ENCODE results near the gene KRTAP4-1. TPM values are rescaled to one million over a fixed set of nuclear protein-coding genes. Genes with fewer than 3 reads are reported as not detected.
"Not testable (repeated sequence)": the region's sequence is repeated elsewhere in the genome, so short reads cannot be mapped to it uniquely, and the experiment has no call there.

Gene KRTAP4-1
- total RNA-seq, 2 experiments from 2014 or later = not detected

DNA sequence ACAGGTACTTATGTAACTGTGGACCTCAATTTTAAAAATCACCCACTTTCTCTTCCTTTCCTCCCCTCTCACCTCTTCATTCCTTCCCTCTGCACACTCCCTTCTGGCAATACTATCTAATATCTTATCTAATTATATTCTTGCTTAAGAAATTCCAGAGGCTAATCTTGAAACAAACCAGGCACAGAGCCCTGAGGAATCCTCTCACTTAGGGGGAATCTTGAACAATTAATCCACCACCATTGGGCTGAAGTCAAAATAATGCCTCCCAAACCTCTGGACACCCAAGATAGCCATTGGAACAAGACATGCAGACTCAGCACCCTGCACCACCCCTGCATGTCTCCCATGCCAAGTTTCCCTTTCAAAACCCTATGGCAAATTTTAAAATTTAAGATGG, 43.4 kb downstream of the KRTAP4-1 start:
- POLR2A ChIA-PET = interaction anchor here (0.9 kb wide), 1 partner anchor 12 kb away, joined by 3 read pairs; no protein-coding TSS in a partner anchor
- DNase-seq (no peak), ATAC-seq (no peak)
- Mint-ChIP-seq H3K27me3 (peaks cover 2% of the 10 kb centered on the region), H3K27ac (no peak overlapping the region), H3K9me3 (ENCODE audit: low read depth) (peaks cover 20% of the 10 kb centered on the region), H3K4me3 (no peak overlapping the region), H3K36me3 (ENCODE audit: low read depth) (peaks cover 2% of the 10 kb centered on the region), H3K4me1 (no peaks in the 10 kb centered on the region)
- intact Hi-C loops (cut with DNase I, micrococcal nuclease) = loop anchor here in 1 of 2 experiments (2.0 kb wide), 1 partner anchor 57 kb away; the partner anchor contains the start of gene KRTAP4-7
- CTCF ChIA-PET = interaction anchor here (0.8 to 1.1 kb wide), 2 partner anchors 181 to 524 kb away, joined by 3 read pairs; no protein-coding TSS in a partner anchor

DNA sequence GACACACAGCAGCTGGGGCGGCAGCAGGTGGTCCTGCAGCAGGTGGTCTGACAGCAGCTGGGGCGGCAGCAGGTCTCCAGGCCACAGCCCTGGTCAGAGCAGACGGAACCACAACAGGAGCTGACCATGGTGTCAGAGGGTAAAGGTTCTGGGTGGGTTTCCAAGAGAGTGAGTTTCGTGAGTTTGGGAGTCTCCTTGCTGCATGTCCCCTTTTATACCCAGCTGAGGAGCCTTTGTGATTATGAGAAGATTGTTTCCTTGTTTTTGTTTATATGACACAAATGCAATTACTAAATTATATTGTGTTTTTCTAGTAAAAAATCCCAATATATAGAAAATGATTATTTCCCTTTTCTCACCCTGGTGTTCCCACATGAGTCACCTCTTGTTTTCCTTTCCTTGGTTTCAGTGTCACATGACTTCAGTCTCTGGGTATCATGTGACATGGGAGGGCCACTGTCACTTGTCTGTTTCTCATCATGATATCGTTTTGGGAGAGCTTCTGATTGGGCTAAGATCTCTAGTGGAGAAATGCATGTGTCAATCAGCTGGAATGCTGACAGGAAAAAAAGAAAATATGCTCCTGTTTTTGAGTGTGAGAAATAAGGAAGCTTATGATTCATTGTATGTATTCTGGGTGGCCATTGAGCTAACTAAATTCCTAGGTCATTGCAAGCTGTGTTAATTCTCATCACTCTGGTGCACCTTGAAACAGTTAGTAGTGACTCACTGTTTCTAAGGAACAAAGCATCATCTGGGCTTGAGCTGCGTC, 44.2 kb downstream of the KRTAP4-1 start, which contains the start of gene KRTAP4-6:
Gene KRTAP4-6, minus strand, starts transcription at position 185 of the 772 bp plus-strand sequence. Its CDS starts 57 bp downstream, at position 128.
- peaks cover 20% of the 10 kb centered on the region for H3K9me3 Mint-ChIP-seq (ENCODE audit: low read depth)
- H3K27me3 Mint-ChIP-seq = peaks cover 2% of the 10 kb centered on the region
- ATAC-seq (no peak), DNase-seq (no peak)
- no peaks in the 10 kb centered on the region for H3K4me1 Mint-ChIP-seq
- ChIA-PET CTCF (no interaction called here), POLR2A (interaction anchor here (0.9 kb wide), 1 partner anchor 11 kb away, joined by 3 read pairs; no protein-coding TSS in a partner anchor)
- H3K4me3 Mint-ChIP-seq = no peak within 1 kb of the TSS
- intact Hi-C loops (cut with DNase I, micrococcal nuclease) = loop anchor here in 1 of 2 experiments (2.0 kb wide), 1 partner anchor 56 kb away; the partner anchor contains the start of gene KRTAP4-7
- H3K27ac Mint-ChIP-seq = no peak within 1 kb of the TSS
- H3K36me3 Mint-ChIP-seq (ENCODE audit: low read depth) = peaks cover 2% of the 10 kb centered on the region

DNA sequence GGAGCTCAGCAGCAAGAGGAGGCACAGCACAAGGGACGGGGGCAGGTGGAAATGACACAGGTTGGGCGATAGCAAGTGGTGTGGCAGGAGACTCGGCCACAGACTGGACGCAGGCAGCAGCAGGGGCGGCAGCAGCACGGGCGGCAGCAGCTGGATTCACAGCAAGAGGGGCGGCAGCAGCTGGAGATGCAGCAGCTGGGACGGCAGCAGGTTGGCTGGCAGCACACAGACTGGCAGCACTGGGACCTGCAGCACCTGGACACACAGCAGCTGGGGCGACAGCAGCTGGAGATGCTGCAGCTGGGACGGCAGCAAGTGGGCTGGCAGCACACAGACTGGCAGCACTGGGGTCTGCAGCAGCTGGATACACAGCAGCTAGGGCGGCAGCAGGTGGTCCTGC, 44.8 kb downstream of the KRTAP4-1 start:
- CTCF ChIA-PET; DNase-seq; H3K4me1 Mint-ChIP-seq; H3K27ac Mint-ChIP-seq; H3K36me3 Mint-ChIP-seq (ENCODE audit: low read depth); H3K4me3 Mint-ChIP-seq; ATAC-seq; POLR2A ChIA-PET; H3K27me3 Mint-ChIP-seq: not testable (repeated sequence)
- H3K9me3 Mint-ChIP-seq (ENCODE audit: low read depth) = peaks cover 20% of the 10 kb centered on the region
- intact Hi-C loops (cut with DNase I, micrococcal nuclease) = loop anchor here in 1 of 2 experiments (2.0 kb wide), 1 partner anchor 55 kb away; the partner anchor contains the start of gene KRTAP4-7

Other genes with a start within 250 kb of the KRTAP4-1 start
- not detected for gene KRT23, start 247.3 kb downstream of the KRTAP4-1 start, total RNA-seq
- not detected for gene KRT39, start 218.0 kb downstream of the KRTAP4-1 start, total RNA-seq
- not detected for gene KRT40, start 200.6 kb downstream of the KRTAP4-1 start, total RNA-seq
- gene KRTAP3-3, start 190.7 kb downstream of the KRTAP4-1 start, total RNA-seq = not detected
- not detected for gene KRTAP3-2, start 185.0 kb downstream of the KRTAP4-1 start, total RNA-seq
- not detected for gene KRTAP3-1, start 175.8 kb downstream of the KRTAP4-1 start, total RNA-seq
- not detected for gene KRTAP1-5, start 157.7 kb downstream of the KRTAP4-1 start, total RNA-seq
- gene KRTAP1-4, start 154.7 kb downstream of the KRTAP4-1 start, total RNA-seq = not detected
- gene KRTAP1-3, start 150.0 kb downstream of the KRTAP4-1 start, total RNA-seq = not detected
- gene KRTAP1-1, start 143.5 kb downstream of the KRTAP4-1 start, total RNA-seq = not detected
- not detected for gene KRTAP2-1, start 137.6 kb downstream of the KRTAP4-1 start, total RNA-seq
- not detected for gene KRTAP2-2, start 129.7 kb downstream of the KRTAP4-1 start, total RNA-seq
- not detected for gene KRTAP2-3, start 124.8 kb downstream of the KRTAP4-1 start, total RNA-seq
- not detected for gene KRTAP2-4, start 119.0 kb downstream of the KRTAP4-1 start, total RNA-seq
- not detected for gene KRTAP4-7, start 100.8 kb downstream of the KRTAP4-1 start, total RNA-seq
- gene KRTAP4-8, start 86.8 kb downstream of the KRTAP4-1 start, total RNA-seq = not detected
- not detected for gene KRTAP4-16, start 82.7 kb downstream of the KRTAP4-1 start, total RNA-seq
- gene KRTAP4-9, start 79.5 kb downstream of the KRTAP4-1 start, total RNA-seq = not detected
- gene KRTAP4-11, start 66.5 kb downstream of the KRTAP4-1 start, total RNA-seq = not detected
- gene KRTAP4-12, start 60.7 kb downstream of the KRTAP4-1 start, total RNA-seq = not detected
- gene KRTAP4-6, start 44.4 kb downstream of the KRTAP4-1 start, total RNA-seq = not detected
- gene KRTAP4-5, start 35.1 kb downstream of the KRTAP4-1 start, total RNA-seq = not detected
- not detected for gene KRTAP4-4, start 24.2 kb downstream of the KRTAP4-1 start, total RNA-seq
- not detected for gene KRTAP4-3, start 16.7 kb downstream of the KRTAP4-1 start, total RNA-seq
- gene KRTAP4-2, start 6.7 kb downstream of the KRTAP4-1 start, total RNA-seq = not detected
- gene KRTAP9-1, start 5.0 kb upstream of the KRTAP4-1 start, total RNA-seq = not detected
- gene KRTAP9-2, start 41.7 kb upstream of the KRTAP4-1 start, total RNA-seq = not detected
- not detected for gene KRTAP9-3, start 47.5 kb upstream of the KRTAP4-1 start, total RNA-seq
- not detected for gene KRTAP9-8, start 53.1 kb upstream of the KRTAP4-1 start, total RNA-seq
- not detected for gene KRTAP9-4, start 64.8 kb upstream of the KRTAP4-1 start, total RNA-seq
- gene KRTAP9-9, start 70.5 kb upstream of the KRTAP4-1 start, total RNA-seq = not detected
- not detected for gene KRTAP9-6, start 80.5 kb upstream of the KRTAP4-1 start, total RNA-seq
- gene KRTAP9-7, start 90.8 kb upstream of the KRTAP4-1 start, total RNA-seq = not detected
- gene KRTAP29-1, start 117.9 kb upstream of the KRTAP4-1 start, total RNA-seq = not detected
- gene KRTAP16-1, start 124.4 kb upstream of the KRTAP4-1 start, total RNA-seq = not detected
- not detected for gene KRTAP17-1, start 130.8 kb upstream of the KRTAP4-1 start, total RNA-seq
- not detected for gene KRT33A, start 165.9 kb upstream of the KRTAP4-1 start, total RNA-seq
- not detected for gene KRT33B, start 184.9 kb upstream of the KRTAP4-1 start, total RNA-seq
- not detected for gene KRT34, start 197.4 kb upstream of the KRTAP4-1 start, total RNA-seq
- gene KRT31, start 212.7 kb upstream of the KRTAP4-1 start, total RNA-seq = not detected
- not detected for gene KRT37, start 239.7 kb upstream of the KRTAP4-1 start, total RNA-seq

All from activated CD4-positive, alpha-beta T cell treated with anti-CD3 and anti-CD28 coated beads for 36 hours (primary cell).